ENCODE measurements around the gene MLX. TPM values are rescaled to one million over a fixed set of nuclear protein-coding genes. Genes with fewer than 3 reads are reported as not detected.

MLX gene
- total and polyA plus RNA-seq, 12 donors, result 34.2 to 95.0 (median 47.1) TPM

DNA sequence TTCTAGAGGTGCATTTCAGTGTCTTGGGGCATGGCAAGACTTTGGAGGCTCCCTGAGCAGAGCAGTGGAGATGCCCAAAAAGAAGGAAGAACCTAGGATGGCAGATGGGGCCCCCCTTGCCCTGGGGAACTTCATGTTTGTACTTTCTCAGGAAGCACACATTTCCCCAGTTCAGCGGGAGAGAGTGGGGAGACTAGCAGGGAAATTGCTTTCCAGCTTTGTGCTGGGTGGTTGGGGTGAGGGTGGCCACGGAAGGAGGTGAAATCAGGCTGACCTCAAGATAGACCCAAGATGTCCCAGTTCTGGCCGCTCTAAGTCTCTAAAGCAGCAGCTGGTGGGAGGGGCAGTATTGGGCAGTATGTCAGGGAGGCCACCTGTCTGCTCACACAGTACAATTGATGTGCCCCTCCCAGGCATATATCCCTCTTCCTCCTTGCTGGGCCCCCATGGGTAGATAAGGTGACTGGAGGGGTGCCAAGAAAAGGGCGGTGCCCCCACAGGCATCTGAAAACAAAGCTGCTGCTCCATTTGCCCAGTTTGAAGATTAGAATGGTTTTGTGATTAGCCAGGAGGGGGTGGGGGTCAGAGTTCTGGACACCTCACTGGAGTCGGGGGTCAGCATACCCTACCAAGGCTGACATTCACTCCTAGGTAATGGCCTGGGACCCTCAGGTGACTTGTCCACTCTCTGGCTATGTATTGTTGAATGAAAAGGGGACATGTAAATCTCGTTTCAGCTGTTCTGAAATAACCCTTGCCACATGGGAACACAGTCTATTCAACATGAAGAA lies 48.0 kb upstream of the MLX start:
- peak in 6 of 7 donors; percentile 42 to 77 (median 54) for DNase-seq
- Histone ChIP-seq H3K27me3 (no peaks in the 10 kb centered on the region), H3K36me3 (replicated peaks in 1 of 2) (peaks cover 0 to 36% of the 10 kb centered on the region in 2 donors), H3K4me1 (replicated peaks in 1 of 2) (peaks cover 60 to 76% of the 10 kb centered on the region in 2 donors), H3K4me3 (no peak overlapping the region), H3K27ac (peak overlapping the region; percentile 94 to 99 (median 95)), H3K9me3 (replicated peaks in 1 of 3) (no peaks in the 10 kb centered on the region)
- WGBS, 4 donors, result 31 to 54% (median 37%) methylated on average over 5 to 6 of the region's 6 CpGs
- TF ChIP-seq, protein P1, sequence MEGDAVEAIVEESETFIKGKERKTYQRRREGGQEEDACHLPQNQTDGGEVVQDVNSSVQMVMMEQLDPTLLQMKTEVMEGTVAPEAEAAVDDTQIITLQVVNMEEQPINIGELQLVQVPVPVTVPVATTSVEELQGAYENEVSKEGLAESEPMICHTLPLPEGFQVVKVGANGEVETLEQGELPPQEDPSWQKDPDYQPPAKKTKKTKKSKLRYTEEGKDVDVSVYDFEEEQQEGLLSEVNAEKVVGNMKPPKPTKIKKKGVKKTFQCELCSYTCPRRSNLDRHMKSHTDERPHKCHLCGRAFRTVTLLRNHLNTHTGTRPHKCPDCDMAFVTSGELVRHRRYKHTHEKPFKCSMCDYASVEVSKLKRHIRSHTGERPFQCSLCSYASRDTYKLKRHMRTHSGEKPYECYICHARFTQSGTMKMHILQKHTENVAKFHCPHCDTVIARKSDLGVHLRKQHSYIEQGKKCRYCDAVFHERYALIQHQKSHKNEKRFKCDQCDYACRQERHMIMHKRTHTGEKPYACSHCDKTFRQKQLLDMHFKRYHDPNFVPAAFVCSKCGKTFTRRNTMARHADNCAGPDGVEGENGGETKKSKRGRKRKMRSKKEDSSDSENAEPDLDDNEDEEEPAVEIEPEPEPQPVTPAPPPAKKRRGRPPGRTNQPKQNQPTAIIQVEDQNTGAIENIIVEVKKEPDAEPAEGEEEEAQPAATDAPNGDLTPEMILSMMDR (IDR thresholded peaks at IDR 0.05), result no peak
- TF ChIP-seq POLR2A (IDR thresholded peaks at IDR 0.05), result no peak
- intact Hi-C loops (cut with DNase I), result loop anchor here (5.0 to 10.0 kb wide), 2 partner anchors 92 to 194 kb away; no protein-coding TSS in a partner anchor

DNA sequence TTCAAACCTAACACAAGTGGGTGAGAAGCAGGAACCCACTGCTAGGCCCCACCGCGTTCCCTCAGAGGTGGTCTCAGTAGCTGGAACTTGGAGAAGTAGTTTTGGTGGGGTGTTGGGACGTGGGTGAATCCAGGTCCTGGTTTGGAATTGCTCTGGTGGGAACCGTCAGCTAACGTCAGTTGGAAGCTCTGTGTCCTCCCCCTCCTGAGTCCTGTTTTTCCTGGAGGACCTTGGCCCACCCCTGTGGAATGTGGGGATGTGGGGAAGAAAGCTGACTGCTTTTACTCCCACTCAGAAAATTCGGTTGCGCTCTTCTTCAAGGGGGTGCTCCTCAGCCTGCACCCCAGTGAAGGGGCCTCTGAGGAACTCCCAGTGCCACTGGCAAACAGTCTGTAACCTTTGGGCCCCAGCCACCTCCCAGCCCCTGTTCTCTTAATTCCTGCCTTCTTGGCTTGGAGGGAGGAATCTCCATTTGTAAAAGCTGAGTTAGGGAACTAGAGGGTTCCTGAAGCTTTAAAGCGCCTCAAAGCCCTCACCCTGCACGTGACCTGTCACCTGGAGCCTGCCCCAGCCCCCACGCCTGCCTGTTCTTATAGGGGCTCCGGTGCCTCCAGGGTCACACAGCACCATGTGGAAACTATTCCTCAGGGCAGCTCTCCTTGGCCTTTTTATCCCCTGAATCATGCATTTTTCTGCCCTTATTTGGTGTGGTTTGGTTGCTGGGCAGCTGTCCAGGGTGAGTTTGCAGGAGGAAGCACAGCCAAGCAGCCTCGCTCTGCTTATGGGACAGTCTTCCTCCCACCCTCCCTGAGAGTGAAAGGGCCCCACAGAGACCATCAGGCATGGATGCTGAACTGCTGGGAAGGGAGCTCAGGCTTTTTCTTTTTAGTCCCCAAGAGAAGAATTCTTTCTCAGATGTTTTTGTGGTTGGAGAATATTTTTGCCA lies 47.1 kb upstream of the MLX start:
- no peaks in the 10 kb centered on the region for H3K9me3 ChIP-seq (replicated peaks in 1 of 3)
- intact Hi-C loops (cut with DNase I), result loop anchor here (5.0 to 10.0 kb wide), 4 partner anchors 93 to 205 kb away; partner anchors contain the start of gene CAVIN1 (in 1 of the 2)
- H3K36me3 ChIP-seq (replicated peaks in 1 of 2), result peaks cover 0 to 27% of the 10 kb centered on the region in 2 donors
- WGBS, 4 donors, result 24 to 33% (median 27%) methylated on average over 5 to 12 of the region's 12 CpGs
- peaks cover 63 to 82% of the 10 kb centered on the region in 2 donors for H3K4me1 ChIP-seq (replicated peaks in 1 of 2)
- no peaks in the 10 kb centered on the region for H3K27me3 ChIP-seq
- peak; percentile 90 to 97 (median 97) for DNase-seq
- no peak overlapping the region for H3K4me3 ChIP-seq
- TF ChIP-seq POLR2A (IDR thresholded peaks at IDR 0.05), result peak in 1 of 2 donors; percentile 58
- TF ChIP-seq, protein P1 (IDR thresholded peaks at IDR 0.05), result no peak
- H3K27ac ChIP-seq, result peak overlapping the region; percentile 94 to 99 (median 95)

GRCh38 chr17:42520540-42520951 lies 46.4 kb upstream of the MLX start:
- Histone ChIP-seq H3K27me3 (no peaks in the 10 kb centered on the region), H3K27ac (peak overlapping the region; percentile 94 to 99 (median 95)), H3K9me3 (replicated peaks in 1 of 3) (no peaks in the 10 kb centered on the region), H3K4me3 (no peak overlapping the region), H3K36me3 (replicated peaks in 1 of 2) (peaks cover 0 to 23% of the 10 kb centered on the region in 2 donors), H3K4me1 (replicated peaks in 1 of 2) (peaks cover 68 to 87% of the 10 kb centered on the region in 2 donors)
- TF ChIP-seq POLR2A (IDR thresholded peaks at IDR 0.05), result peak in 1 of 2 donors; percentile 25
- TF ChIP-seq, protein P1 (IDR thresholded peaks at IDR 0.05), result peak in 1 of 6 experiments; percentile 16
- WGBS, 4 donors, result 31 to 42% (median 35%) methylated on average over 7 to 9 of the region's 9 CpGs
- intact Hi-C loops (cut with DNase I), result loop anchor here (5.0 to 10.0 kb wide), 2 partner anchors 98 to 206 kb away; partner anchors contain the start of gene CAVIN1 (in 1 of the 2)
- peak in 1 of 7 donors; percentile 27 for DNase-seq
